ENCODE results near the gene ZNF594.

- TF ChIP-seq, protein P1, sequence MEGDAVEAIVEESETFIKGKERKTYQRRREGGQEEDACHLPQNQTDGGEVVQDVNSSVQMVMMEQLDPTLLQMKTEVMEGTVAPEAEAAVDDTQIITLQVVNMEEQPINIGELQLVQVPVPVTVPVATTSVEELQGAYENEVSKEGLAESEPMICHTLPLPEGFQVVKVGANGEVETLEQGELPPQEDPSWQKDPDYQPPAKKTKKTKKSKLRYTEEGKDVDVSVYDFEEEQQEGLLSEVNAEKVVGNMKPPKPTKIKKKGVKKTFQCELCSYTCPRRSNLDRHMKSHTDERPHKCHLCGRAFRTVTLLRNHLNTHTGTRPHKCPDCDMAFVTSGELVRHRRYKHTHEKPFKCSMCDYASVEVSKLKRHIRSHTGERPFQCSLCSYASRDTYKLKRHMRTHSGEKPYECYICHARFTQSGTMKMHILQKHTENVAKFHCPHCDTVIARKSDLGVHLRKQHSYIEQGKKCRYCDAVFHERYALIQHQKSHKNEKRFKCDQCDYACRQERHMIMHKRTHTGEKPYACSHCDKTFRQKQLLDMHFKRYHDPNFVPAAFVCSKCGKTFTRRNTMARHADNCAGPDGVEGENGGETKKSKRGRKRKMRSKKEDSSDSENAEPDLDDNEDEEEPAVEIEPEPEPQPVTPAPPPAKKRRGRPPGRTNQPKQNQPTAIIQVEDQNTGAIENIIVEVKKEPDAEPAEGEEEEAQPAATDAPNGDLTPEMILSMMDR (conservative IDR thresholded peaks at IDR 0.05; ENCODE audit: low read depth, low read length) = no peak
- TF ChIP-seq EZH2 (IDR thresholded peaks at IDR 0.05; ENCODE audit: low read length, unreplicated experiment) (no peak), EZH2phosphoT487 (IDR thresholded peaks at IDR 0.05; ENCODE audit: borderline replicate concordance, low read length) (no peak)
Measured at GRCh38 chr17:5209396-5209795, 17.7 kb upstream of the ZNF594 start.
